BJ (cell line): ENCODE measurements around the gene SLC22A5. TPM values are rescaled to one million over a fixed set of nuclear protein-coding genes. Genes with fewer than 3 reads are reported as not detected.
A peak's percentile ranks its signal among the peaks of the same experiment; 100 is the strongest.

Experiments used
- CTCF ChIA-PET: fragments of 350-600 bp; formaldehyde crosslinking; extraction: SDS; loops from one replicate; lab custom pipeline; 2021; ENCODE audit warnings: antibody characterized with exemption, inconsistent platforms; lab: Yijun Ruan, JAX
- POLR2A ChIA-PET: fragments of 300-600 bp; sonication (Branson Sonifier 250); formaldehyde crosslinking; extraction: SDS; loops from one replicate; lab custom pipeline; 2021; ENCODE audit warnings: antibody characterized with exemption; lab: Charles Lee
- DNase-seq: peaks from one replicate; pipeline ENCODE4 v3.0.0-alpha.2; 2011; ENCODE audit warnings: low read depth
- H3K27me3 ChIP-seq: 2 replicates; pipeline ENCODE4 v1.6.0; 2011; ENCODE audit warnings: low read length; ENCODE audit not compliant: control insufficient read depth, insufficient read depth
- H3K36me3 ChIP-seq: 2 replicates; pipeline ENCODE4 v1.5.1; 2011; ENCODE audit warnings: low read length; ENCODE audit not compliant: control insufficient read depth, insufficient read depth
- H3K4me3 ChIP-seq: 2 replicates; pipeline ENCODE4 v1.5.1; 2011; ENCODE audit warnings: low read depth, mild to moderate bottlenecking, control low read depth, low read length
- CTCF ChIP-seq: IDR thresholded peaks from 2 replicates; pipeline ENCODE4 v1.5.1; 2011; ENCODE audit warnings: low read depth, mild to moderate bottlenecking, control low read depth, inconsistent platforms, low read length, moderate library complexity; ENCODE audit not compliant: insufficient read depth
- polyA plus RNA-seq: library from polyadenylated mRNA; depleted of rRNA; stranded (reverse); fragments of >200 nt; gene quantifications from 2 replicates; pipeline ENCODE4 v1.2.3, GENCODE V29; 2011

Gene SLC22A5
- polyA plus RNA-seq, 1 experiment = 13.8 TPM

- CTCF ChIA-PET = interaction anchor here (1.1 to 6.0 kb wide), 6 partner anchors 9 to 402 kb away, joined by 3 to 64 read pairs (median 4); partner anchors contain the start of gene IRF1
Measured at GRCh38 chr5:132417461-132417860, 48.0 kb downstream of the SLC22A5 start.

GRCh38 chr5:132417889-132418485 lies 48.5 kb downstream of the SLC22A5 start:
- CTCF ChIA-PET = interaction anchor here (0.8 to 6.0 kb wide), 7 partner anchors 9 to 402 kb away, joined by 3 to 64 read pairs (median 3); partner anchors contain the start of gene IRF1
- Histone ChIP-seq H3K4me3 (no peak overlapping the region), H3K27me3 (no peaks in the 10 kb centered on the region), H3K36me3 (no peaks in the 10 kb centered on the region; the same call in 1 of the 2 replicates)
- POLR2A ChIA-PET = no interaction called here
- DNase-seq = no peak
- no peak for TF ChIP-seq CTCF

More at GRCh38 chr5:132417461-132417860, 48.0 kb downstream of the SLC22A5 start:
- POLR2A ChIA-PET = no interaction called here
- DNase-seq = no peak
- H3K27me3 ChIP-seq = no peaks in the 10 kb centered on the region
- no peak overlapping the region for H3K4me3 ChIP-seq
- H3K36me3 ChIP-seq = no peaks in the 10 kb centered on the region; the same call in 1 of the 2 replicates
- no peak for TF ChIP-seq CTCF

- TF ChIP-seq CTCF = no peak
- CTCF ChIA-PET = interaction anchor here (0.8 to 6.0 kb wide), 6 partner anchors 29 to 87 kb away, joined by 3 to 64 read pairs (median 3); partner anchors contain the start of gene IRF1
- POLR2A ChIA-PET = interaction anchor here (0.6 kb wide), 1 partner anchor 83 kb away, joined by 3 read pairs; no protein-coding TSS in a partner anchor
- Histone ChIP-seq H3K36me3 (no peaks in the 10 kb centered on the region; the same call in 1 of the 2 replicates), H3K27me3 (no peaks in the 10 kb centered on the region), H3K4me3 (no peak overlapping the region)
- no peak for DNase-seq
Measured at GRCh38 chr5:132418881-132419280, 49.4 kb downstream of the SLC22A5 start.

GRCh38 chr5:132419502-132420468 lies 50.3 kb downstream of the SLC22A5 start:
- peak; percentile 85 for TF ChIP-seq CTCF
- DNase-seq = no peak
- Histone ChIP-seq H3K4me3 (no peak overlapping the region), H3K27me3 (no peaks in the 10 kb centered on the region), H3K36me3 (no peaks in the 10 kb centered on the region; the same call in 1 of the 2 replicates)
- CTCF ChIA-PET = interaction anchor here (0.7 to 6.0 kb wide), 18 partner anchors 9 to 83 kb away, joined by 3 to 64 read pairs (median 5); partner anchors contain the start of gene IRF1
- POLR2A ChIA-PET = no interaction called here
